Stimulated activated CD8-positive, alpha-beta memory T cell treated with anti-CD3 and anti-CD28 coated beads, Interleukin-7, amount 100 ng/mL, for 48 hours (primary cell): ENCODE results near the gene BCL2L2.
"Not testable (repeated sequence)": the region's sequence is repeated elsewhere in the genome, so short reads cannot be mapped to it uniquely, and the experiment has no call there.

Source experiments
- DNase-seq, 2 donors: peaks; one replicate each; pipeline ENCODE4 v3.0.0-alpha.2; 2020; ENCODE audit warnings: low read depth in 1 of 2; ENCODE audit errors: extremely low read depth in 1 of 2

BCL2L2 gene

DNA sequence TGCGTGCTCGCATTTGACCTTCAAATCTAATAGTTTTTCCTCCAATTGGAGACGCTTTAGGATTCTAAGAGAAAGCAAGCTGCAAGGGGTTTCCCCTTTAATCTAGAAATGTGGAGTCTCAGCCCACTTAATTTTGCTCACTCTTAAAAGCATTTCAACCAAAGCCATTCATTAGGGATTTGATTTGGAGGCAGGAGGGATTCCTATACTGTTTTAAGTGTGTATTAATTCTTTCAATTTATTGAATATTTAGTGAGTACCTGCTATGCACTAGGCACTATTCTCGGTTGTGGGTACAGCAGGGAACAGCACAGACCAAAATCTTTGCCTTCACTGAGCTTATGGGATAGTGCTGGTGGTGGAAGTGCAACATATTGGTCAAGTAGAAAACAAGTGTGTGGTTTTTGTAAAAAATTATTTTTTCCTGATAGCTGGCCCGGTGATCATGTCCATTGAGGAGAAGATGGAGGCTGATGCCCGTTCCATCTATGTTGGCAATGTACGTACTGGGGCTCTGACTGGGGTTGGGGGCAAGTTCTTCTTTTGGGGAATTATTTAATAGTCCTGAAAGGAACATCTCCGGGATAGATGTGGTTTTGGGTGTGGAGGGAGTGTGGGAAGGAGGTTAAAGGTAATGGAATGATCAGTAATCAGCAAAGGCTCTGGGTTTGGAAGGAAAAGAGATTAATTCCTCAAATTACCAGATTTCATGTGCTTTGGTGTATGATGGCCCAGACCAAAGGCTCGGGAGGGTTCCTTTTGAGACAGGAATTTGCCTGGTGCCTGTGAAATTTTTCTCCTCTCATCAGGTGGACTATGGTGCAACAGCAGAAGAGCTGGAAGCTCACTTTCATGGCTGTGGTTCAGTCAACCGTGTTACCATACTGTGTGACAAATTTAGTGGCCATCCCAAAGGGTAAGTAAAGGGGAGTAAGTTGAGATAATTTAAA is 16.2 kb downstream of the BCL2L2 start:
- no peak for DNase-seq

DNA sequence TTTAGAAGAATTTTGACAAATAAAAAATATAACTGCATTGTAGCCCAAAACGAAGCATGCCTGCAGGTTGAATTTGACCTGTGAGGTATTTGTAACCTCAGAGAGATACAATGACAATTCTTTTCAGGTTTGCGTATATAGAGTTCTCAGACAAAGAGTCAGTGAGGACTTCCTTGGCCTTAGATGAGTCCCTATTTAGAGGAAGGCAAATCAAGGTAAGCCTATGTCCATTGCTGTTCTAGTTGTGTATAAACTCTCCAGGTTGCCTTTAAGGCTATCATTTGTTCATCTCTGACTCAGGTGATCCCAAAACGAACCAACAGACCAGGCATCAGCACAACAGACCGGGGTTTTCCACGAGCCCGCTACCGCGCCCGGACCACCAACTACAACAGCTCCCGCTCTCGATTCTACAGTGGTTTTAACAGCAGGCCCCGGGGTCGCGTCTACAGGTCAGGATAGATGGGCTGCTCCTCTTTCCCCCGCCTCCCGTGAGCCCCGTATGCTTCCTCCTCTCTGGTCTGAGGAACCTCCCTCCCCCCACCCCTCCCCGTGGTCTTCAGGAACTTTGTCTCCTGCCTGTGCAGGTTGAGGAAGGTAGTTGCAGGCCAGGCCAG is 17.3 kb downstream of the BCL2L2 start:
- no peak for DNase-seq

DNA sequence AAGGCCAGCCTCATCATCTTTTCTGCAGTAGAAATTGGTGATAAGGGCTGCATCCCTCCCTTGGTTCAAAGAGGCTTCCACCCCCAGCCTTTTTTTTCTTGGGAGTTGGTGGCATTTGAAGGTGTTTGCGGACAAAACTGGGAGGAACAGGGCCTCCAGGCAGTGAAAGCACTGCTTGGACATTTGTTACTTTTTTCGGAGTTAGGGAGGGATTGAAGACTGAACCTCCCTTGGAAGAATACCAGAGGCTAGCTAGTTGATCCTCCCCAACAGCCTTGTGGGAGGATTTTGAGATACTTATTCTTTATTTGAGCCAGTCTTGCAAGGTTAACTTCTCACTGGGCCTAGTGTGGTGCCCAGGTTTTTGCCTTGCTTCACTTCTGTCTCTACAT is 17.8 kb downstream of the BCL2L2 start:
- no peak for DNase-seq

DNA sequence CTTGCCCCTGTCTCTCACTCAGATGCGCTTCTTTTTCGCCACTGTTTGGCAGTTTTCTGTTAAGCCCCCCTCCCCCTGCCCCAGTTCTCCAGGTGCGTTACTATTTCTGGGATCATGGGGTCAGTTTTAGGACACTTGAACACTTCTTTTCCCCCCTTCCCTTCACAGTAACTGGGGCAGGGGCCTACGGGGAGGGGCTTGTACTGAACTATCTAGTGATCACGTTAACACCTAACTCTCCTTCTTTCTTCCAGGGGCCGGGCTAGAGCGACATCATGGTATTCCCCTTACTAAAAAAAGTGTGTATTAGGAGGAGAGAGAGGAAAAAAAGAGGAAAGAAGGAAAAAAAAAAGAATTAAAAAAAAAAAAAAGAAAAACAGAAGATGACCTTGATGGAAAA is 18.4 kb downstream of the BCL2L2 start:
- no peak for DNase-seq

DNA sequence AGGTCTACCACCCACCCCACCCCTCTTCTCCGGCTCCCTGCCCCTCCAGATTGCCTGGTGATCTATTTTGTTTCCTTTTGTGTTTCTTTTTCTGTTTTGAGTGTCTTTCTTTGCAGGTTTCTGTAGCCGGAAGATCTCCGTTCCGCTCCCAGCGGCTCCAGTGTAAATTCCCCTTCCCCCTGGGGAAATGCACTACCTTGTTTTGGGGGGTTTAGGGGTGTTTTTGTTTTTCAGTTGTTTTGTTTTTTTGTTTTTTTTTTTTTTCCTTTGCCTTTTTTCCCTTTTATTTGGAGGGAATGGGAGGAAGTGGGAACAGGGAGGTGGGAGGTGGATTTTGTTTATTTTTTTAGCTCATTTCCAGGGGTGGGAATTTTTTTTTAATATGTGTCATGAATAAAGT is 19.1 kb downstream of the BCL2L2 start:
- DNase-seq, result not testable (repeated sequence)

DNA sequence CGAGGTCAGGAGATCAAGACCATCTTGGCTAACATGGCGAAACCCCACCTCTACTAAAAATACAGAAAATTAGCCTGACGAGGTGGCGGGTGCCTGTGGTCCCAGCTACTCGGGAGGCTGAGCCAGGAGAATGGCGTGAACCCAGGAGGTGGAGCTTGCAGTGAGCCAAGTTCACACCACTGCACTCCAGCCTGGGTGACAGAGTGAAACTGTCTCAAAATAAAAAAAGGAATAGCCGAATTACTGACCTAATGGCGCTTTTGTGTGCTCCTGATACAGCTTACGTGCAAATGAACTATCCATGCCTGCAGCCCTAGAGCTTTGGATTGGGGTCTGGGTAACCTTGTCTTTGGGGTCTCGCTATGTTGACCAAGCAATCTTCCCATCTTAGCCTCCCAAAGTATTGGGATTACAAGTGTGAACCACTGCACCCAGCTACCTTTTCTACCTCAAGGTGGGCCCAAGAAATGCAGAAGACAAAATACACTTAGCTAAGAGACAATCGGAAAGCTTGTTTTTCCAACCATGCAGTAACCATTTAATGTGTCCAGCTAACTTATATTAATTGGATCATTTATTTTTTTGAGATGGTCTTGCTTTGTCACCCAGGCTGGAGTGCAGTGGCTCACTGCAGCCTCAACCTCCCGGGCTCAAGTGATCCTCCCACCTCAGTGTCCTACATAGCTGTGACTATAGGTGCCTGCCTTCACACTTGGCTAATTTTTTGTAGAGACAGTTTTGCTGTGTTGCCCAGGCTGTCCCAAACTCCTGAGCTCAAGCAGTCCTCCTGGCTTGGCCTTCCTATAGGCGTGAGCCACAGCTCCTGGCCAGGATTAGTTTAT is 20.1 kb downstream of the BCL2L2 start:
- no peak for DNase-seq

DNA sequence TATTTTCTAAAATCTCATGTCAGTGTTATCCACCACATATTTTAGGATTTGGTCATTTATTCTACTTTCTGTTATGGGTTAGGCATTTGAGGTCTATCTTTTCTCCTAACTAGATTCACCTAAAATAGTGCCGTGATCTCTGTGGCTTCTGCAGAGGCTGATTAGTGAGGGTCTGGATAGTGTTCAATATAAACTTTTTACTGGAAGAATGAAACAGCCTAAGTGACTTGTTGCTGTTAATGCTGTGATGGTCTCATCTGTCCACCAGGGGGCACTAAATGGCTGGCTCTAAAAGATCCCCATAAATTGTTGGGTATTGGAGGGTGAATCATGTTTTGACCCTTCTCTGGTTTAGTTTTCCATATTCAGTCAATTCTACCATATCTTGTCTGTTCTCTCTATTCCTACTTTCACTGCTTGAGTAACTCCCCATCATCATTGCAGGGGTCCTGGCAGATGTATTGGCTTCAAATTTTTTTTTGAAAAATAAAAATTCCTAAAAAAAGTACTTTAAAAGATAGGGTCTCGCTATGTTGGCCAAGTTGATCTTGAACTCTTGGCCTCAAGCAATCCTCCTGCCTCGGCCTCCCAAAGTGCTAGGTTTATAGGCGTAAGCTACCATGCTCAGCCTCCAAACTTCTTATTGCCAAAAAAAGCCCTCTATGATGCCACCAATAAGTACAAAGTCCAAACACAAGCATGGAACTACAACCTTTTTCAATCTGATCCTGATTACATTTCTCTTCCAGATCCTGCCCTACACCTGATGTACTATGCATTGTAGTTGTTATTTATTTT is 21.5 kb downstream of the BCL2L2 start:
- DNase-seq, result peak in 1 of 2 donors; percentile 53

DNA sequence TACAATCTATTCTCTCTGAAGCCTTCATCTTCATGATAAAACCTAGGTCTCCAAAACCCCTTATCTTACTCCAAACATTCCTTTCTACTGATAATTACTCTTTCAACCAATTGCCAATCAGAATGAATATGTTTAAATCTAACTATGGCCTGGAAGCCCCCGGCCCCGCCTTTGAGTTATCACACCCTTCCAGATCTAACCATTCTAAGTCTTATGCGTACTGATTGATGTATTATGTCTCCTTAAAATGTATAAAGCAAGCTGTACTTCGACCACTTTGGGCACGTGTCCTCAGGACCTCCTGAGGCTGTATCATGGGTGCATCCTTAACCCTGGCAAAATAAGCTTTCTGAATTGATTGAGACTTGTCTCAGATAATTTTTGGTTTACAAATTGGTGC is 29.0 kb downstream of the BCL2L2 start:
- DNase-seq, result no peak

DNA sequence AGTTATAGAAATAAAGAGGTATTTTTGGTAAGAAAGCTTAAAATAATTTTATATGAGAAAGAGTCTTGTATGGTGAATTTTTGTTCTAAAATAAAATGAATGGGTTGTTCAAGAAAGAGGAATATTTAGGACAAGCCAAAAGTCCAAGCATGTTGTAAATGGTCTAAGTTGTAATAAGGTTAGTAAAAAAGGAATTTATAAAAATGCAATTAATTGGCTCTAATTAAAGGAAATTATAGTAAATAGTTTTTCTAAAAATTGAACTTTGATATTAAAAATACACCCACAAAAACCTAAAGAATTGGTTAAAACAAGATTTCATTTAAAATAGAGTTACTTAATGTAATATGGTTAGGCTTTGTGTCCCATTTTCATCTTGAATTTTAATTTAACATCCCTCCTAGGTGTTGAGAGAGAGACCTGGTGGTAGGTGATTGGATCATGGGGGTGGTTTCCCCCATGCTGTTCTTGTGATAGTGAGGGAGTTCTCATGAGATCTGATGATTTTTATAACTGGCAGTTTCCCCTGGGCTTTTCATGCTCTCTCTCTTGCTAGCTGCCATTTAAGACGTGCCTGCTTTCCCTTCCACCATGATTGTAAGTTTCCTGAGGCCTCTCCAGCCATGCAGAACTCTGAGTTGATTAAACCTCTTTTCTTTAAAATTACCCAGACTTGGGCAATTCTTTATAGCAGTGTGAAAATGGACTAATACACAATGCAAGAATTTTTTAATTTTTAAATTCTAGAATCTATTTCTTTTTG is 33.1 kb downstream of the BCL2L2 start:
- no peak for DNase-seq

DNA sequence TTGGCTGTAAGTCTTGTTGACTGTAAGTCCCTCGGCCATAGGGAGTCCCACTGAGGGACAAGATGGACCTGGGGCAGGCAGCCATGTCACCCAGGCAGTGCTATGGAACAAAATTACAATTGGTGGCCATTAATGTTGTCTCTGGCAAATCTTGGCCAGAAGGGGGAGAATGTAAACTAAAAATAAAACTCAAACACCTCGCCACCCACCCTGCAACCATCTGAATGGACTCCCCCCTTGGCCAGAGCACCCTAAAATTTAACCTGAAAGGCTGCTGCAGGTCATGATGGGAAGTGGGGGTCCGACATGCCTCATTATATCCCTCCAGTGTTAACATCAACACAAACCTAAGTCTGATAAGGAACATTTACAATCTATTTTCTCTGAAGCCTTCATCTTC is 37.8 kb downstream of the BCL2L2 start:
- DNase-seq, result no peak

DNA sequence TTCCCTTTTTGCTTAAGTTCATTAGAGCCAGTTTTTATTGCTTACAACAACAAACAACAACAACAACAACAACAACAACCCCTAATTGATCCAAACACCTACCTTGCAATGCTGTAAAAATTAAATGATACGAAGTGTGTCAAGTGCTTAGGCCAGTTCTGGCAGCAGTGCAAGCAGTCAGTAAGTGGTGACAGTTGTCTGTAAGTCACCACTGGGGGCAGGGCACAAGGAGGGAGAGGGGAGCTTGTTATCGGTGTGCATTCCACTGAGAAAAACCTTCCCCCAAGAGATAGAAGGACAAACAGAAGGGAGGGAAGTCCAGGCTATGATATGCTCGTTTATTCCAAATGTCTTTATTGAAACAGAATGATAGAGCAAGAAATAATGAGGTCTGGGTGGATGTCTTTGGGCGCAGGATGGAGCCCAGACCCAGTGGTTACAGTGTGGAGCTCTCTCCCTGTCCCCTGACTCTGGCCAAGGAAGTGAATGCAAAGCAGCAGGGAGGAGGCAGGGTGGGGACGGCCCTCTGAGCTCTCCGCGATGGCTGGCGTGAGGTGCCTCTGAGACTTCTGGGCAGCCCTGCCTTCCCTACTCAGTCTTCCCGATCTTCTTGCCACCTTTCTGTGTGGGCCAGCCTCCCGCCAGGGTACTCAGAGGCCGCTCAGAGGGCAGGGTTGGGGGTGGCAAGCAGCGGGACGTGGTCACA is 39.5 kb downstream of the BCL2L2 start:
- no peak for DNase-seq

DNA sequence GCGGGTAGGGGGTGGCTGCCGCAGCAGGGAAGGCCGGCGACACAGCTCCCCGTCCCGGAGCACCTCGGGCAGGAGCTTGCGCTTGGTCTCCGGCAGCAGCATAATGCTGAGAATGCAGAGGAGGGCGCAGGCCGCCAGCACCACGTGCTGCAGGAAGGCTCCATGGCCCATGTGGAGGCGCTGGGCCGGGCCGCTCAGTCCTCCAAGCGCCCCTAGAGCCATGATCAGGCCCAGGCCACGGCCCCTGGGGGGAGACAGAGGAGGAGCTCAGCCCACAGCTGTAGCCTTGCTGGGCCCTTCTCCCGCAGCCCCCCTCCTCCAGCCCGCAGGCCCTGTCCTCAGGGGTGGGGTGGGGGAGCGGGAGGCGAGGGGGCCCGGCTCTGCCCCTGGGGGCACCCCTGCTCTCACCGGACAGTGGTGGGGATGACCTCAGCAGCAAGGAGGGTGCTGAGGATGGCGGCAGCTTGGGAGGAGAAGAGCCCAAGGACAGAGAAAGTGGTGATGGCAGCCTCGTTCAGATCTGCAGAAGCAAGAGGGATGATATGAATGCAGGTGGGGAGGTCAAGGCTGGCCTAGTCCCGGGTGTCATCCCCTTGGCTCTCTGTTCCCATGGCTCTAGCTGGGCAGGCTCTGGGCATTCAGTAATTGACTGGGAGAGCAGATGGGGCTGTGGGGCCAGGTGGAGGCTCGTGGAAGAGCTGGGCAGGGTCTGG is 40.2 kb downstream of the BCL2L2 start:
- no peak for DNase-seq

DNA sequence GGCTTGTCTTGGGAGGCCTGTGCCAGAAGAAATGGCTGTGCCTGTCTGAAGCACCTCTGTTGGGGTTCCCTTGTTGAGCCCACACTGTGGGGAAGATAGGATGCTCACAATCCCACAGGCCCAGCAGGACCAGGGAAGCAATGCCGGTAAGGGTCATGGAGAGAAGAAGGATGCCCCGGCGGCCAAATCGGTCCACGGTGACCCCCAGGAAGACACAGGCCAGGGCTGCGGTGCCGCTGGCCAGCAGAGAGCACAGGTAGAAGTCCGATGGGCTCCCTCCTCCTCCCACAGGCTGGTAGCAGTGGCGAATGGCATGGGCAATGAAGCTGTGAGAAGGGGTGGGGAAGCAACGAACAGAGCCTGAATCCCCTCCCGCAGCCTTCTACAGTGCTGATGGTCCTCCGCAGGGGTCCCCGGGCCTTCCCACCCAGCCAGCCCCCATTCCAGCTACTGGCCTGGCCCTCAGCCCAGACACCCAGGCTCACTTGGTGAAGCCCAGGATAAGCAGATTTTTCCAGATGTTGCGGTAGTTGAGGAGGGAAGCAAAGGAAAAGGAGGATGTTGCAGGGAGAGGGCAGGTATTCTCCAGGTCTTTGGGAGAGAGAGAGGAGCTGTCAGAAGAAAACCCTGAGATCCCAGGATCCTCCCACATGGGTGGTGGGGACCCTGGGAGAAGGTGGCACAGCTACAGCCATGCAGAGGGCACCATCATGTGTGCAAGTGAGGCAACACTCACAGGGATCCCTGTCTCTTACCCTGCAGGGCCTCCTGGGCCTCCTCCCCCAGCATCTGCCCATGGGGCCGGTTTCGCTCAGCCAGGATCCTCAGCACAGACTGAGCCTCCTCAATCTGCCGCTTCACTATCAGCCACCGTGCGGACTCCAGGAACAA is 41.0 kb downstream of the BCL2L2 start:
- no peak for DNase-seq

DNA sequence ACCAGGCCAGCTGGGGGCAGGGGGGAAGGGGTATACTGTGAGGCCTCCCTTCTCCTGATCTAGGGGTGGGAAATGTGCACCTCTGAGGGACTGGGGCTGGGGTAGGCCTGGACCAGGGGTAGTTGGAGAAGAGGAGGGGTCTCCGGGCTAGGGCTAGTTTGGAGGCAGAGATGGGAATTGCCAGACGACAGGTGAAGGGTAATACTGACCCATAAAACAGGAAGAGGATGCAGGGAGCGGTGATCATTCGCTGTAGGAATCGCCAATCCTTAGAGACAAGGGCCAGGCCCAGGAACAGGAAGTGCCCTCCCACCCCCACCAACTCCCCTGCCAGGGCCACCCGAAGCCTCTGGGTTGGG is 41.6 kb downstream of the BCL2L2 start:
- no peak for DNase-seq

DNA sequence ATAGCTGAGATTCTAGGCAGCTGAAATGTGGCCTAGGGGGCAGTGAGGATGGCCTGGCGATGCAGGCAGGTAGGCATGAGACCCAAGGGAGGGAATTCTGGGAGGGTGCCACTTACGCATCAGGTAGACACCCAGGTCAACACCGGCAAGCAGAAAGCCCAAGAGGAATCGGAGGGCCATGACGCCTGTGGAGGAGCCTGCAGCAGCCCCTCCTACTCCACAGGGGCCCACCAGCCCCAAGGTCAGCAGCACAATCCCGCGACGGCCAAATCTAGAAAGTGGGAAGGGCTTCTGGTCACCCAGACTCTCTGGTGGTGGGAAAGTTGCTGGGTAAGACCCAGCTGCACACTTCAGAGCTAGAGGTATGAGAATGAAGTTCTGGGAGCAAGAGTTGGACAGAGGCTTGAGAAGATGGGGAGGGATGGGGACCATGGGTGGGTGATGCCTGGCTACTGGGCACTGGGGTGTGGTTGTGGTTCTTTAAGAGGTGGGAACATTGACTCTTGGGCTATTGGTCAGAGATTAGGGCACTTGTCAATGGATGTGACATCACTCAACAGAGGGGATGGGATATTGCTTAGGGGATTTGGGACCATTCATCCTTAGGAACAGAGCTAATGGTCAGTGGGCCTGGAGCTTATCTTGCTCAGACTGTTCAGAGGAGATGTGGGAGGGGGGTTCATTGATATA is 42.7 kb downstream of the BCL2L2 start:
- no peak for DNase-seq

DNA sequence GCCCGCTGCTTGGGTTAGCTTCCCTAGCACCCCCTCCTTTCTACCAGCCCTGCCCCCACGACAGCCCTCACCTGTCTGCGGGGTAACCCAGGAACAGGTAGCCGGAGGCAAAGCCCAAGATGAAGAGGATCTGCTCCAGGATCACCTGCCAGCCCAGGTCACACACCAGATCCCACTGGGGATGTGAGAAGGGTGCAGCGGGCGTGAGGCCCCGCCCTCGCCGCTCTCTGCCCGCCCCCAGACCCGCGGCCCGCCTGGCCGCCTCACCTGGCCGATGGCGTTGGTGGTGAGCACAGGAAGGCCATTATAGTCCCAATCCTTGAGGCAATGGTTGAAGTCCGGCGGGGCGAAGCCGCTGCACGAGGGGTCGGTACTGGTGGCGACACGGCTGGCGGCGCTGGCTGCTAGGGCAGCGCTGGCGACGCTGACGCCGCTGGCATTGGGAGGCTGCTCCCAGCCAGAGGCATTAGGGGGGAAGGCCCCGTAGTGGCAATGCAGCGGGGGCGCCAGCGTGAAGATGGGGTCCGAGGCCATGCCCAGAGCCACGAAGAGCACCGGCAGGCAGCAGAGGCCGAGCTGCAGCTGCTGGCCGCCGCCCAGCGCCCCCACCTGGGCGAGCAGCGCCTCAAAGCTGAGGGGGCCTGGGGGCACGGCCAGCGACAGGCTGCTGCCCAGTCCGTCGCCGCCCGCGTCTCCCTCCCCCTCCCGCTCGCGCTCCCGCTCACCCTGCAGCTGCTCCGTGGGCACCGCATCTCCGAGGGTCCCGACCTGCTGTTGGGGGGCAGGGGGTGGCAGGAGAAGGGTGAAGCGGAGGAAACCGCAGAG is 45.3 kb downstream of the BCL2L2 start:
- DNase-seq, result no peak
